Heart left ventricle (tissue), 16 donors: Measurements from ENCODE around the gene ABCC1. TPM values are rescaled to one million over a fixed set of nuclear protein-coding genes. Genes with fewer than 3 reads are reported as not detected.

Source experiments
- ATAC-seq, 4 donors: fragments of 200-7000 bp; cut with Tn5 transposase; one replicate each; pipeline ENCODE4 v1.9.1; 2020 to 2022; ENCODE audit warnings: moderate library complexity in 4 of 4, mild to moderate bottlenecking in 3 of 4, moderate number of reproducible peaks in 1 of 4
- DNase-seq, 5 donors: peaks; one replicate each; pipeline ENCODE4 v3.0.0-alpha.2; 2020
- H3K27ac ChIP-seq, 12 donors: fragments of 200-600 bp; sonication (generic) in 4 of 12; one replicate each; pipeline versions ENCODE4 v1.5.0 to v1.8.0; 2016 to 2022; ENCODE audit warnings: mild to moderate bottlenecking in 2 of 12
- H3K27me3 ChIP-seq, 9 donors: fragments of 200-600 bp; sonication (generic) in 2 of 9; one replicate each; pipeline versions ENCODE4 v1.5.1 to v1.8.0; 2016 to 2022; ENCODE audit warnings: mild to moderate bottlenecking in 3 of 9
- H3K36me3 ChIP-seq, 9 donors: fragments of 200-600 bp; sonication (generic) in 2 of 9; one replicate each; pipeline versions ENCODE4 v1.5.0 to v1.8.0; 2018 to 2022; ENCODE audit warnings: mild to moderate bottlenecking in 2 of 9
- H3K4me1 ChIP-seq, 12 donors: fragments of 200-600 bp; sonication (generic) in 4 of 12; one replicate each; pipeline versions ENCODE4 v1.5.0 to v1.8.0; 2016 to 2022; ENCODE audit warnings: mild to moderate bottlenecking in 3 of 12
- H3K4me3 ChIP-seq, 12 donors: fragments of 200-600 bp; sonication (generic) in 4 of 12; one replicate each; pipeline versions ENCODE4 v1.5.0 to v1.8.0; 2017 to 2022; ENCODE audit warnings: mild to moderate bottlenecking in 9 of 12, moderate library complexity in 4 of 12
- H3K9me3 ChIP-seq, 12 donors: fragments of 200-600 bp; sonication (generic) in 4 of 12; one replicate each; pipeline versions ENCODE4 v1.5.0 to v1.8.0; 2016 to 2022; ENCODE audit warnings: mild to moderate bottlenecking in 1 of 12
- CTCF ChIP-seq, 12 donors: fragments of 200-600 bp; sonication (generic) in 4 of 12; IDR thresholded peaks; one replicate each; pipeline versions ENCODE4 v1.5.0 to v1.8.0; 2018 to 2022; ENCODE audit warnings: antibody characterized with exemption in 12 of 12, mild to moderate bottlenecking in 5 of 12
- POLR2A ChIP-seq, 2 donors: fragments of 450-650 bp; IDR thresholded peaks; one replicate each; pipeline ENCODE4 v1.6.1; 2017; ENCODE audit warnings: antibody characterized with exemption in 2 of 2, mild to moderate bottlenecking in 2 of 2, moderate library complexity in 2 of 2
- WGBS, 4 donors: extraction: QIAGEN DNeasy Blood & Tissue Kit in 2 of 4; methylation state at CpG; one replicate each; pipeline versions ENCODE4 v1.1.5 to v1.1.7; 2013 to 2018; 5-methylcytosine and 5-hydroxymethylcytosine counted together
- intact Hi-C, 10 donors: fragments of 100-400 bp; cut with DNase I; formaldehyde crosslinking; loops; one replicate each; pipeline versions ENCODE4 v1.11.1 to v1.14.2; 2022
- polyA plus RNA-seq, 2 donors: library from polyadenylated mRNA; stranded (reverse); fragments of 200-250 nt; gene quantifications; one replicate each; pipeline ENCODE4 v1.2.3, GENCODE V29; 2013
- total RNA-seq, 9 donors: library from RNA; depleted of rRNA in 2 of 9; stranded (reverse); fragments of >200 nt in 2 of 9; fragmentation: NEBNext Ultra II Directional in 3 of 9; extraction: Animal tissue kit (Norgen Biotek cat#: 25700) in 3 of 9; gene quantifications; one replicate each; pipeline versions ENCODE4 v1.1.0 to v1.2.4, GENCODE V29; 2016 to 2023
- donor health status: ischemic (EF 13 %, LVEDD 7.1; RV severe dilation, severe dysfunction).
- donor health status: healthy with polysubstance abuse.
- donor health status: DM: no; HTN: yes; CAD: no.
- donor health status: DM: no; HTN: no; CAD: no.
- donor health status: ischemic (EF 25% LVEDD 6.9; RV normal size, moderate dysfunction).
- donor health status: ischemic (EF 25% LVEDD 5.7; RV mildly dilated, moderate dysfunction).
- donor health status: healthy.
- donor health status: DM: yes; HTN: yes; CAD: no.
- donor health status: ischemic (EF 35%, LVEDD 5.7; RV mildly dilated, moderate dysfunction).
- donor health status: nonischemic (EF 11% LVEDD 7.7; RV severe dilation, severe dysfunction).
- donor health status: DM: yes; HTN: yes; CAD: no.
- donor health status: PGD.
- donor health status: ischemic (EF 29% LVEDD 5.4; RV normal size, mild dysfunction).
- donor health status: nonischemic (EF 23%, LVEDD 6.1; RV moderate dilation, normal function).

The ABCC1 gene
- total and polyA plus RNA-seq, 11 donors = 8.1 to 28.0 (median 22.4) TPM

GRCh38 chr16:16021646-16021987 lies 72.2 kb downstream of the ABCC1 start:
- H3K27me3 ChIP-seq = no peaks in the 10 kb centered on the region
- ATAC-seq (peak in 2 of 4 donors; percentile 0 to 4), DNase-seq (no peak)
- peaks cover 0 to 48% (median 27%) of the 10 kb centered on the region in 9 donors for H3K36me3 ChIP-seq
- no peaks in the 10 kb centered on the region for H3K9me3 ChIP-seq
- no peak overlapping the region for H3K4me3 ChIP-seq
- WGBS, 4 donors = 56 to 72% (median 61%) methylated on average over 9 of the region's 9 CpGs
- H3K27ac ChIP-seq = peak overlapping the region; percentile 22 to 88 (median 78)
- TF ChIP-seq POLR2A (IDR thresholded peaks at IDR 0.05) (no peak), CTCF (IDR thresholded peaks at IDR 0.05) (no peak)
- H3K4me1 ChIP-seq = peaks cover 8 to 38% (median 22%) of the 10 kb centered on the region in 12 donors
- intact Hi-C loops = loop anchor here in 4 of 10 donors (5.0 to 10.0 kb wide), 4 partner anchors 53 to 137 kb away; partner anchors contain the start of gene CEP20 (in 2 of the 4)

GRCh38 chr16:16021988-16022682 lies 72.7 kb downstream of the ABCC1 start:
- Histone ChIP-seq H3K27me3 (no peaks in the 10 kb centered on the region), H3K4me3 (peak overlapping the region in 1 of 12 donors; percentile 14), H3K9me3 (no peaks in the 10 kb centered on the region), H3K27ac (peak overlapping the region; percentile 62 to 88 (median 81)), H3K4me1 (peaks cover 8 to 38% (median 22%) of the 10 kb centered on the region in 12 donors), H3K36me3 (peaks cover 0 to 43% (median 22%) of the 10 kb centered on the region in 9 donors)
- intact Hi-C loops = loop anchor here in 4 of 10 donors (2.0 to 10.0 kb wide), 5 partner anchors 27 to 137 kb away; partner anchors contain the start of gene CEP20 (in 2 of the 4)
- 10 to 20% (median 16%) methylated on average over 7 to 10 of the region's 10 CpGs for WGBS, 4 donors
- TF ChIP-seq POLR2A (IDR thresholded peaks at IDR 0.05) (no peak), CTCF (IDR thresholded peaks at IDR 0.05) (no peak)
- DNase-seq (peak; percentile 94 to 98 (median 95)), ATAC-seq (peak; percentile 97 to 99 (median 98))

GRCh38 chr16:16022683-16023064 lies 73.3 kb downstream of the ABCC1 start:
- Histone ChIP-seq H3K4me1 (peaks cover 8 to 41% (median 22%) of the 10 kb centered on the region in 12 donors), H3K36me3 (peaks cover 0 to 38% (median 18%) of the 10 kb centered on the region in 9 donors), H3K27me3 (no peaks in the 10 kb centered on the region), H3K27ac (peak overlapping the region; percentile 62 to 88 (median 81)), H3K4me3 (no peak overlapping the region), H3K9me3 (no peaks in the 10 kb centered on the region)
- intact Hi-C loops = loop anchor here in 4 of 10 donors (2.0 to 10.0 kb wide), 5 partner anchors 26 to 138 kb away; partner anchors contain the start of gene CEP20 (in 2 of the 4)
- 61 to 69% (median 64%) methylated on average over 5 of the region's 5 CpGs for WGBS, 4 donors
- DNase-seq (no peak), ATAC-seq (no peak)
- TF ChIP-seq CTCF (IDR thresholded peaks at IDR 0.05) (no peak), POLR2A (IDR thresholded peaks at IDR 0.05) (no peak)
